IMR-90 (cell line): ENCODE measurements around the gene AOPEP. TPM values are rescaled to one million over a fixed set of nuclear protein-coding genes. Genes with fewer than 3 reads are reported as not detected.

Experiments used
- ATAC-seq: fragments of 200-7000 bp; cut with Tn5 transposase; 2 replicates; pipeline ENCODE4 v1.9.1; 2020; ENCODE audit warnings: low read depth, mild to moderate bottlenecking, moderate library complexity
- BruUV-seq: library from RNA; stranded (reverse); fragments of 400-500 nt; replicated peaks from 2 replicates; lab custom pipeline; 2021; lab: Mats Ljungman, UMichigan
- CTCF ChIA-PET: fragments of 300-600 bp; formaldehyde crosslinking; extraction: SDS; loops from one replicate; lab custom pipeline; 2021; ENCODE audit warnings: antibody characterized with exemption; lab: Yijun Ruan, JAX
- POLR2A ChIA-PET: fragments of 300-600 bp; sonication (Branson Sonifier 250); formaldehyde crosslinking; loops from one replicate; lab custom pipeline; 2022; ENCODE audit warnings: antibody characterized with exemption; ENCODE audit not compliant: unreplicated experiment; lab: Charles Lee
- DNase-seq: peaks from one replicate; pipeline ENCODE4 v3.0.0; 2013
- H2AFZ ChIP-seq: replicated peaks from 2 replicates; pipeline ENCODE3; 2013; ENCODE audit warnings: low read length, mild to moderate bottlenecking; ENCODE audit not compliant: poor library complexity
- H2AK5ac ChIP-seq: 2 replicates; pipeline ENCODE4 v1.6.1; 2013; ENCODE audit warnings: low read depth, low read length, inconsistent platforms
- H2AK9ac ChIP-seq: replicated peaks from 2 replicates; pipeline ENCODE3; 2013; ENCODE audit warnings: mild to moderate bottlenecking, low read depth, low read length, moderate library complexity; ENCODE audit not compliant: poor library complexity
- H2BK120ac ChIP-seq: 2 replicates; pipeline ENCODE4 v1.6.1; 2013; ENCODE audit warnings: low read depth, low read length, inconsistent platforms
- H2BK15ac ChIP-seq: 3 replicates; pipeline ENCODE4 v1.6.1; 2013; ENCODE audit warnings: low read depth, low read length, inconsistent platforms
- H2BK20ac ChIP-seq: 2 replicates; pipeline ENCODE4 v1.6.1; 2013; ENCODE audit warnings: low read depth, mild to moderate bottlenecking, inconsistent platforms, low read length, moderate library complexity
- H2BK5ac ChIP-seq: 2 replicates; pipeline ENCODE4 v1.6.1; 2013; ENCODE audit warnings: mild to moderate bottlenecking, low read depth, low read length, inconsistent platforms; ENCODE audit not compliant: poor library complexity, severe bottlenecking
- H3K14ac ChIP-seq: replicated peaks from 2 replicates; pipeline ENCODE4 v1.6.1; 2013; ENCODE audit warnings: low read depth, low read length, inconsistent platforms
- H3K18ac ChIP-seq: 2 replicates; pipeline ENCODE4 v1.6.1; 2013; ENCODE audit warnings: low read depth, low read length, control low read depth
- H3K23ac ChIP-seq: 2 replicates; pipeline ENCODE4 v1.6.1; 2013; ENCODE audit warnings: low read depth, low read length, inconsistent platforms
- H3K27ac ChIP-seq: 2 replicates; pipeline ENCODE4 v1.5.1; 2013; ENCODE audit warnings: mild to moderate bottlenecking, control low read depth, low read length; ENCODE audit not compliant: insufficient read depth
- H3K27me3 ChIP-seq: 2 replicates; pipeline ENCODE4 v1.6.1; 2013; ENCODE audit warnings: low read length; ENCODE audit not compliant: control insufficient read depth, insufficient read depth
- H3K36me3 ChIP-seq: 2 replicates; pipeline ENCODE4 v1.6.1; 2013; ENCODE audit warnings: low read length, mixed read lengths; ENCODE audit not compliant: control insufficient read depth, insufficient read depth
- H3K4ac ChIP-seq: 2 replicates; pipeline ENCODE4 v1.6.1; 2013; ENCODE audit warnings: low read depth, low read length, inconsistent platforms
- H3K4me1 ChIP-seq: 2 replicates; pipeline ENCODE4 v1.6.1; 2013; ENCODE audit warnings: low read length, mixed read lengths; ENCODE audit not compliant: control insufficient read depth, insufficient read depth
- H3K4me2 ChIP-seq: 2 replicates; pipeline ENCODE4 v1.6.1; 2013; ENCODE audit warnings: low read depth, mild to moderate bottlenecking, control low read depth, low read length, moderate library complexity
- H3K4me3 ChIP-seq: 2 replicates; pipeline ENCODE4 v1.5.1; 2013; ENCODE audit warnings: low read depth, mild to moderate bottlenecking, control low read depth, low read length, moderate library complexity; ENCODE audit not compliant: insufficient read depth
- H3K56ac ChIP-seq: 2 replicates; pipeline ENCODE4 v1.6.1; 2013; ENCODE audit warnings: low read length, inconsistent platforms; ENCODE audit not compliant: insufficient read depth; ENCODE audit errors: extremely low read depth
- H3K79me1 ChIP-seq, 2 experiments: 2 replicates each; pipeline ENCODE4 v1.6.1; 2013; ENCODE audit warnings: low read length in 2 of 2, inconsistent platforms in 1 of 2, low read depth in 1 of 2
- H3K9ac ChIP-seq: 2 replicates; pipeline ENCODE4 v1.6.1; 2013; ENCODE audit warnings: low read depth, low read length, control low read depth
- H3K9me1 ChIP-seq: 2 replicates; pipeline ENCODE4 v1.6.1; 2013; ENCODE audit warnings: low read length, inconsistent platforms; ENCODE audit not compliant: insufficient read depth
- H3K9me3 ChIP-seq: 2 replicates; pipeline ENCODE4 v1.6.1; 2013; ENCODE audit warnings: low read length; ENCODE audit not compliant: control insufficient read depth, insufficient read depth
- H4K20me1 ChIP-seq: 2 replicates; pipeline ENCODE4 v1.6.1; 2013; ENCODE audit warnings: low read length, inconsistent platforms; ENCODE audit not compliant: insufficient read depth
- H4K5ac ChIP-seq: 2 replicates; pipeline ENCODE4 v1.6.1; 2013; ENCODE audit warnings: mild to moderate bottlenecking, low read depth, low read length, control low read depth
- H4K8ac ChIP-seq, 2 experiments: 2 replicates each; pipeline ENCODE4 v1.6.1; 2013; ENCODE audit warnings: low read depth in 2 of 2, low read length in 2 of 2, control low read depth in 1 of 2, inconsistent platforms in 1 of 2
- H4K91ac ChIP-seq: 2 replicates; pipeline ENCODE4 v1.6.1; 2013; ENCODE audit warnings: low read depth, low read length, inconsistent platforms; ENCODE audit not compliant: insufficient read depth
- CHD1 ChIP-seq: IDR thresholded peaks from 2 replicates; pipeline ENCODE4 v1.6.1; 2012; ENCODE audit warnings: low read depth, low read length, improper control_type of control experiment
- FOS ChIP-seq: fragments of 150-350 bp; IDR thresholded peaks from 2 replicates; pipeline ENCODE4 v1.6.1; 2016; ENCODE audit warnings: low read depth, low read length
- MAFK ChIP-seq: IDR thresholded peaks from 2 replicates; pipeline ENCODE4 v1.6.1; 2012; ENCODE audit warnings: low read depth, low read length, improper control_type of control experiment
- MAZ ChIP-seq: IDR thresholded peaks from 2 replicates; pipeline ENCODE4 v1.6.1; 2012; ENCODE audit warnings: low read depth, mild to moderate bottlenecking, low read length, improper control_type of control experiment, moderate library complexity, borderline replicate concordance
- MXI1 ChIP-seq: IDR thresholded peaks from 2 replicates; pipeline ENCODE4 v1.6.1; 2012; ENCODE audit warnings: low read depth, mild to moderate bottlenecking, low read length, moderate library complexity, borderline replicate concordance
- NFE2L2 ChIP-seq: fragments of 150-350 bp; IDR thresholded peaks from 2 replicates; pipeline ENCODE4 v1.6.1; 2016; ENCODE audit warnings: low read depth, mild to moderate bottlenecking, low read length
- RCOR1 ChIP-seq: IDR thresholded peaks from 2 replicates; pipeline ENCODE4 v1.6.1; 2012; ENCODE audit warnings: mild to moderate bottlenecking, low read length, improper control_type of control experiment; ENCODE audit not compliant: insufficient replicate concordance
- RFX5 ChIP-seq: IDR thresholded peaks from 2 replicates; pipeline ENCODE4 v1.8.0; 2012; ENCODE audit warnings: low read depth, mild to moderate bottlenecking, low read length, moderate library complexity
- WGBS, 2 experiments: methylation state at CpG; one replicate each; pipeline versions ENCODE4 v1.1.5 to v1.1.7; 2013; ENCODE audit warnings: missing lambda C conversion rate in 2 of 2; ENCODE audit not compliant: insufficient read length in 1 of 2; ENCODE audit errors: extremely low coverage in 2 of 2; 5-methylcytosine and 5-hydroxymethylcytosine counted together
- dilution Hi-C: fragments of 300-500 bp; cut with HindIII; formaldehyde crosslinking; loops from one replicate; pipeline ENCODE4 v1.14.3; 2018; ENCODE audit warnings: low sequenced_read_pairs; ENCODE audit not compliant: unreplicated experiment
- in situ Hi-C: fragments of 300-500 bp; cut with MboI; formaldehyde crosslinking; loops from 3 replicates; pipeline ENCODE4 v1.14.3; 2019; ENCODE audit warnings: low sequenced_read_pairs, inconsistent platforms, mixed read lengths
- intact Hi-C: fragments of 100-400 bp; cut with micrococcal nuclease; formaldehyde crosslinking; loops from 2 replicates; pipeline ENCODE4 v1.10.0; 2022
- polyA plus RNA-seq, 3 experiments: library from polyadenylated mRNA; depleted of rRNA; stranded (reverse); fragments of >200 nt; gene quantifications; 2 replicates each; pipeline ENCODE4 v1.2.3, GENCODE V29; 2012; ENCODE audit warnings: low replicate concordance in 1 of 3
- total RNA-seq: library from RNA; depleted of rRNA; stranded (reverse); fragments of >200 nt; gene quantifications from 2 replicates; pipeline ENCODE4 v1.2.3, GENCODE V29; 2012
- TF ChIP-seq, protein P1 (sequence below): fragments of 150-350 bp; IDR thresholded peaks from 2 replicates; pipeline ENCODE4 v1.6.1; 2016; ENCODE audit warnings: low read depth, mild to moderate bottlenecking, low read length, moderate library complexity, borderline replicate concordance
- TF ChIP-seq, protein P2 (sequence below): conservative IDR thresholded peaks from 2 replicates; pipeline ENCODE4 v1.5.1; 2012; ENCODE audit warnings: mild to moderate bottlenecking, low read depth, low read length, improper control_type of control experiment

Gene AOPEP
- total and polyA plus RNA-seq, 2 of the 4 experiments (the other 2 are of a cell fraction) = 34.9 to 38.7 TPM

DNA sequence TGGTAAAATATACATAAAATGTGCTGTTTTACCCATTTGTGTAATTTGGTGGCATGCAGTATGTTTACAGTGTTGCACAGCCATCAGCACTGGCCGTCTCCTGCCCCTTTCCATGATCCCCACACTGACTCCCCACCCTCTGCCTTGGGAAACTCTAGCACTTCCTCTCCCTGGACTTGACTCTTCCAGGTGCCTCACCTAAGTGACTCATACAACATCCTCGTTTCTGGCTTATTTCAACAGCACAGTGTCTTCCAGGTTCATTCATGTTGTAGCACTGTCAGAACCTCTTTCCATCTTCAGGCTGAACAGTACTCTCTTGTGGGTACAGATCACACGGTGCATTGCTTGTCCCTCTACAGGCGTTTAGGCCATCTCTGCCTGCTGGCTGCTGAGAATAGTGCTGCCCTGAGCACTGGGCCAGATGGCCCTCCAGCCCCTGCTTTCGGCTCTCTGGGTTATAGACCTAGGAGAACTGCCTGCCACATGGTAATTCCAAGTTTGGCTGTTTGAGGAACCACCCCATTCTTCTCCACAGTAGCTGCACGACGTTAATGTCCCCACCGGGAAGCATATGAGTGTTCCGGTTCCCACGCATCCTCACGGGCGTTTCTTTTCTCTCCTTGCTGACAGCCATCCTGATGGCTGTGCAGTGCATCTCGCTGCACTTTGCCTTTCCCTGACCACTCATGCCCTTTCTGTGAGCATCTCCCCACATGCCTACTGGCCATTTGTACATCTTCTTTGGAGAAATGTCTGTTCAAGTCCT, 379.2 kb downstream of the AOPEP start (continued):
- TF ChIP-seq RCOR1 = no peak

DNA sequence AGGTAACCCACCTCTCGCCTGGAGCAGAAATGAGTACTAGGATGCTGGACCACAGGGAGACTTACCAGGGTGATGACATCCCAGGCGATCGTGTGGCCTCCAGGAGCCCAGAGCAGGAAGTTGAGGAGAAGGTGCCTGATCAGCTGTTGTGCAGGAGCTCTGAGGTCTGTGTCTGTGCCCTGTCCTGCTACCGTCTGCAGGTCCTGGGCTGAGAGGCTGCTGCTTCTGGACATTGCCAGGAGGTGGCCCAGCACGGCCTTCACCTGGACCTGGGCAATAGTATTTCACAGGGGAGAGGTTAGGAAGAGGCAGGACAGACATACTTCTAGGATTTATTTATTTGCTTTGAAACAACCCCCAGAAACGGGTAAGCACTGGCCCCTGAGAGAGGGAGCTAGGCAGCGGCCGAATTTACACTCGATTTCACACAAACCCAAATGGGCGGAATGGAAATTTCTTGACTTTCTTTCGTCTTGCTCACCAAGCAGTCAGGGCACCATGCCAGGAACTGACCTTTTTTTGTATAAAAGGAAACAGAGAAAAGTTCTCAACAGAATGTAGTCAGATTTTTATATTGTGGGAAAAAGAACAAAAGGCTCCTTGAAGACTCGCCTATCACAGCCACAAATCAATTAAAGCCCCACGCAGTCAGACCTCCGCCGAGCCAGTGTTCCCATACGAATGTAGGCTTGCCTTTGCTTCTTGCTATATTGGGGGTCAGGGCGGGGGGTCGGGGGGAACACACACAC, 380.7 kb downstream of the AOPEP start:
- H3K79me1 ChIP-seq = peaks cover 0 to 17% of the 10 kb centered on the region in 2 experiments; a peak in 2 of 4 replicates
- no peak overlapping the region for H3K9ac ChIP-seq
- no peak overlapping the region for H2BK120ac ChIP-seq
- ChIA-PET CTCF (no interaction called here), POLR2A (no interaction called here)
- no peak overlapping the region for H4K5ac ChIP-seq
- dilution Hi-C loops (no loop called here), intact Hi-C loops (no loop called here), in situ Hi-C loops (no loop called here)
- no peak overlapping the region for H2AK9ac ChIP-seq
- H2AFZ ChIP-seq = no peak overlapping the region
- H3K56ac ChIP-seq = no peak overlapping the region
- no peak overlapping the region for H2BK20ac ChIP-seq
- 0 out of 2 replicates have a peak overlapping the region, but pooled peaks have one; percentile 4 for H3K4ac ChIP-seq
- 0 out of 2 replicates have a peak, but pooled peaks cover 3% of the 10 kb centered on the region for H4K20me1 ChIP-seq
- H3K14ac ChIP-seq = no peak overlapping the region
- BruUV-seq = no TSS peak
- no peak overlapping the region for H4K8ac ChIP-seq
- no peak overlapping the region for H2BK15ac ChIP-seq
- H3K18ac ChIP-seq = no peak overlapping the region
- no peak overlapping the region for H3K4me3 ChIP-seq
- H3K4me1 ChIP-seq = peaks cover 5% of the 10 kb centered on the region; the same call in 1 of the 2 replicates
- no peak overlapping the region for H3K4me2 ChIP-seq
- peaks cover 4% of the 10 kb centered on the region for H3K9me1 ChIP-seq
- DNase-seq = peak; percentile 58
- no peak overlapping the region for H4K91ac ChIP-seq
- H3K23ac ChIP-seq = no peak overlapping the region
- WGBS, 2 experiments = 100% methylated on average over 3 of the region's 18 CpGs; no CpG with 5 or more reads in 1 of the 2 experiments
- H3K27me3 ChIP-seq = no peaks in the 10 kb centered on the region
- no peak for ATAC-seq
- no peaks in the 10 kb centered on the region for H3K9me3 ChIP-seq
- H3K27ac ChIP-seq = no peak overlapping the region
- no peak overlapping the region for H2AK5ac ChIP-seq
- H3K36me3 ChIP-seq = peaks cover 35% of the 10 kb centered on the region
- no peak overlapping the region for H2BK5ac ChIP-seq
- no peak for TF ChIP-seq MXI1
- TF ChIP-seq, protein P1, sequence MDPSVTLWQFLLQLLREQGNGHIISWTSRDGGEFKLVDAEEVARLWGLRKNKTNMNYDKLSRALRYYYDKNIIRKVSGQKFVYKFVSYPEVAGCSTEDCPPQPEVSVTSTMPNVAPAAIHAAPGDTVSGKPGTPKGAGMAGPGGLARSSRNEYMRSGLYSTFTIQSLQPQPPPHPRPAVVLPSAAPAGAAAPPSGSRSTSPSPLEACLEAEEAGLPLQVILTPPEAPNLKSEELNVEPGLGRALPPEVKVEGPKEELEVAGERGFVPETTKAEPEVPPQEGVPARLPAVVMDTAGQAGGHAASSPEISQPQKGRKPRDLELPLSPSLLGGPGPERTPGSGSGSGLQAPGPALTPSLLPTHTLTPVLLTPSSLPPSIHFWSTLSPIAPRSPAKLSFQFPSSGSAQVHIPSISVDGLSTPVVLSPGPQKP = no peak
- no peak for TF ChIP-seq MAFK
- no peak for TF ChIP-seq FOS
- no peak for TF ChIP-seq MAZ
- TF ChIP-seq RCOR1 = no peak
- no peak for TF ChIP-seq NFE2L2
- TF ChIP-seq CHD1 = no peak
- no peak for TF ChIP-seq RFX5
- TF ChIP-seq, protein P2, sequence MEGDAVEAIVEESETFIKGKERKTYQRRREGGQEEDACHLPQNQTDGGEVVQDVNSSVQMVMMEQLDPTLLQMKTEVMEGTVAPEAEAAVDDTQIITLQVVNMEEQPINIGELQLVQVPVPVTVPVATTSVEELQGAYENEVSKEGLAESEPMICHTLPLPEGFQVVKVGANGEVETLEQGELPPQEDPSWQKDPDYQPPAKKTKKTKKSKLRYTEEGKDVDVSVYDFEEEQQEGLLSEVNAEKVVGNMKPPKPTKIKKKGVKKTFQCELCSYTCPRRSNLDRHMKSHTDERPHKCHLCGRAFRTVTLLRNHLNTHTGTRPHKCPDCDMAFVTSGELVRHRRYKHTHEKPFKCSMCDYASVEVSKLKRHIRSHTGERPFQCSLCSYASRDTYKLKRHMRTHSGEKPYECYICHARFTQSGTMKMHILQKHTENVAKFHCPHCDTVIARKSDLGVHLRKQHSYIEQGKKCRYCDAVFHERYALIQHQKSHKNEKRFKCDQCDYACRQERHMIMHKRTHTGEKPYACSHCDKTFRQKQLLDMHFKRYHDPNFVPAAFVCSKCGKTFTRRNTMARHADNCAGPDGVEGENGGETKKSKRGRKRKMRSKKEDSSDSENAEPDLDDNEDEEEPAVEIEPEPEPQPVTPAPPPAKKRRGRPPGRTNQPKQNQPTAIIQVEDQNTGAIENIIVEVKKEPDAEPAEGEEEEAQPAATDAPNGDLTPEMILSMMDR = no peak
